OCI-LY7 (cell line): ENCODE measurements around the gene SOX5. TPM values are rescaled to one million over a fixed set of nuclear protein-coding genes. Genes with fewer than 3 reads are reported as not detected.
A peak's percentile ranks its signal among the peaks of the same experiment; 100 is the strongest.

ENCODE experiments used
- Bru-seq: library from RNA; stranded (reverse); fragments of 400-500 nt; gene quantifications from one replicate; lab custom pipeline; 2021; lab: Mats Ljungman, UMichigan
- BruChase-seq, 2 experiments: library from RNA; stranded (reverse); fragments of 400-500 nt; gene quantifications; one replicate each; lab custom pipeline; 2021; lab: Mats Ljungman, UMichigan
- BruUV-seq: library from RNA; stranded (reverse); fragments of 400-500 nt; replicated peaks from 2 replicates; lab custom pipeline; 2021; lab: Mats Ljungman, UMichigan
- CTCF ChIA-PET: fragments of 300-600 bp; sonication (Branson Sonifier 250); formaldehyde crosslinking; loops from one replicate; lab custom pipeline; 2022; ENCODE audit warnings: antibody characterized with exemption; ENCODE audit not compliant: unreplicated experiment; lab: Charles Lee
- POLR2A ChIA-PET: fragments of 300-600 bp; sonication (Branson Sonifier 250); formaldehyde crosslinking; loops from one replicate; lab custom pipeline; 2022; ENCODE audit warnings: antibody characterized with exemption; lab: Charles Lee
- DNase-seq: peaks from one replicate; pipeline ENCODE4 v3.0.0-alpha.2; 2015; ENCODE audit warnings: low spot score
- H2AFZ ChIP-seq: fragments of 200-600 bp; sonication (generic), shearing (Covaris generic); 2 replicates; pipeline ENCODE4 v1.6.1; 2014; ENCODE audit warnings: mild to moderate bottlenecking, antibody characterized with exemption, low read length, moderate library complexity
- H3K27ac ChIP-seq: fragments of 200-600 bp; sonication (generic); 2 replicates; pipeline ENCODE4 v1.5.1; 2014; ENCODE audit warnings: mixed run types, low read depth, mild to moderate bottlenecking, moderate library complexity, low read length, inconsistent platforms; ENCODE audit not compliant: poor library complexity, severe bottlenecking
- H3K36me3 ChIP-seq: fragments of 200-600 bp; sonication (generic); 2 replicates; pipeline ENCODE4 v1.6.1; 2014; ENCODE audit warnings: mild to moderate bottlenecking, antibody characterized with exemption, low read length, moderate library complexity, mixed read lengths; ENCODE audit not compliant: insufficient read depth
- H3K4me1 ChIP-seq: fragments of 200-600 bp; sonication (generic); 2 replicates; pipeline ENCODE4 v1.5.1; 2014; ENCODE audit warnings: mild to moderate bottlenecking, low read length; ENCODE audit not compliant: insufficient read depth, poor library complexity, severe bottlenecking
- H3K4me2 ChIP-seq: fragments of 200-600 bp; sonication (generic); 2 replicates; pipeline ENCODE4 v1.6.1; 2014; ENCODE audit warnings: mild to moderate bottlenecking, low read length
- H3K4me3 ChIP-seq: fragments of 200-600 bp; sonication (generic); 2 replicates; pipeline ENCODE4 v1.5.1; 2014; ENCODE audit warnings: mild to moderate bottlenecking, low read depth, low read length; ENCODE audit not compliant: poor library complexity, severe bottlenecking
- H3K79me2 ChIP-seq: fragments of 200-600 bp; sonication (generic); 2 replicates; pipeline ENCODE4 v1.6.1; 2016; ENCODE audit warnings: low read depth, mild to moderate bottlenecking, low read length, moderate library complexity, mixed read lengths; ENCODE audit not compliant: insufficient read depth
- H3K9me2 ChIP-seq: fragments of 200-600 bp; sonication (generic); 2 replicates; pipeline ENCODE4 v1.6.1; 2016; ENCODE audit warnings: mild to moderate bottlenecking, low read length, mixed read lengths; ENCODE audit not compliant: insufficient read depth
- H3K9me3 ChIP-seq: fragments of 200-600 bp; sonication (generic); 2 replicates; pipeline ENCODE4 v1.6.1; 2014; ENCODE audit warnings: mild to moderate bottlenecking, mixed run types, low read length, mixed read lengths
- H4K20me1 ChIP-seq: fragments of 200-600 bp; sonication (generic); 2 replicates; pipeline ENCODE4 v1.6.1; 2014; ENCODE audit warnings: mild to moderate bottlenecking, antibody characterized with exemption, low read length, moderate library complexity, mixed read lengths; ENCODE audit not compliant: insufficient read depth
- CTCF ChIP-seq: fragments of 200-600 bp; sonication (generic); conservative IDR thresholded peaks from 2 replicates; pipeline ENCODE4 v1.5.1; 2014; ENCODE audit warnings: mild to moderate bottlenecking, antibody characterized with exemption, low read length, moderate library complexity, mixed read lengths
- EZH2phosphoT487 ChIP-seq: fragments of 200-600 bp; sonication (generic); IDR thresholded peaks from 2 replicates; pipeline ENCODE4 v1.6.1; 2018; ENCODE audit warnings: low read depth, borderline replicate concordance, mild to moderate bottlenecking, mixed run types, antibody characterized with exemption, low read length, moderate library complexity, mixed read lengths
- intact Hi-C: fragments of 100-400 bp; cut with micrococcal nuclease; formaldehyde crosslinking; loops from one replicate; pipeline ENCODE4 v1.10.0; 2022; ENCODE audit not compliant: unreplicated experiment
- long read RNA-seq: library from polyadenylated mRNA; stranded (forward); transcript quantifications from one replicate; pipeline ENCODE4 v2.0.0, GENCODE V29; 2022
- total RNA-seq, 2 experiments: library from RNA; depleted of rRNA in 1 of 2; stranded (reverse); fragments of >200 nt in 1 of 2; shearing (Covaris generic) in 1 of 2; gene quantifications; 2 replicates each; pipeline ENCODE4 v1.2.3, GENCODE V29; 2014 to 2022

SOX5 gene
- total RNA-seq (2014; rRNA removed; shearing (Covaris generic)): 0.16 TPM in 1 of 2 replicates, not detected in the other
- total RNA-seq (2022): not detected in 2 replicates
- not detected for Bru-seq, nascent RNA
- percentile 0 among the genes with signal in this experiment for BruChase-seq, experiment 1, labeled RNA remaining after a 6-hour chase
- BruChase-seq, experiment 2, labeled RNA remaining after a 2-hour chase: percentile 0 among the genes with signal in this experiment
- long read RNA-seq: 0 reads

DNA sequence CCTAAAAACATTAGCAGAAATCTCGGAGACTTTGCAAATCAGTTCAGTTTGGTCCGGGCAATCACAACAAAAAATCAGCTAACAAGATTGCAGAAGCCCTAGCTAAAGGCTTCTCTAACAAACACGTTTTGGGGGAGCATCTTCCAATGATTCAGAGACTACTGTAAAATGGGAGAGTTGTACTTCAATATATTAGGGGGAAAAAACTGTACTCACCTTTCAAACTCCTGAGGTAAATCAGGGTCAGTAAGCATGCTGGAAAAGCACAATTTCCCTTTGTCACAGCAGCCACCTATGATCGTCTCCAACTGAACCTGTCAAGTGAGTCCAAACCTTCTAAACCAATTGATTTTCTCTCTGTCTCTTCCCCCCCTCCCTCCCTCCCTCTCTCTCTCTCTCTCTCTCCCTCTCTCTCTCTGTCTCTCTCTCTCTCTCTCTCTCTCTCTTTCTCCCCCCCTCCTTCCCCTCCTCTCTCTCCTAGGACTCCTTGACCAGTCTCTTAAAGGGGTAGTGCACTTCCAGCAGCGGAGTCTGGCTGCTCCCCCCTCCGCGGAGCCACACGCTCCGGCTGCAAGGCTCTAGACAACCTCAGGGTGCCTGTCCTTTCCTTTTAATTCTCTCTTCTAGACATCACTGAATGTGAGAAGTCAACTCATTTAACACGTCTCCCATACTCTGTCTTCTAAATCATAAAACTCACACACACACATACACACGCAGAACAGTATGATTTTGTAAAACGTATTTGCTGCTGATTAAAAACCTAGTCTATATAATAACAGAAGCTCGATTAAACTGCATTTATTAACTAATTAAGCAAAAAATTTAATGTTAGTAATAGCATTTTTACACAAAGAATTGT, at the start of gene SOX5:
SOX5 (minus strand) TSS at position 323 of the 862 bp plus-strand sequence; CDS start at position 254, 69 bp downstream.
- ChIA-PET CTCF (no interaction called here), POLR2A (no interaction called here)
- no peaks in the 10 kb centered on the region for H3K9me3 ChIP-seq
- intact Hi-C loops: no loop called here
- no peak within 1 kb of the TSS for H2AFZ ChIP-seq
- no peak within 1 kb of the TSS for H3K4me2 ChIP-seq
- H3K4me3 ChIP-seq: no peak within 1 kb of the TSS
- no peak within 1 kb of the TSS for H3K27ac ChIP-seq
- DNase-seq: no peak
- H3K4me1 ChIP-seq: no peaks in the 10 kb centered on the region
- no peaks in the 10 kb centered on the region for H4K20me1 ChIP-seq
- H3K79me2 ChIP-seq: no peaks in the 10 kb centered on the region
- no peaks in the 10 kb centered on the region for H3K9me2 ChIP-seq
- H3K36me3 ChIP-seq: no peaks in the 10 kb centered on the region
- no TSS peak for BruUV-seq
- TF ChIP-seq EZH2phosphoT487 (no peak), CTCF (no peak)

- no TSS peak for BruUV-seq
- Histone ChIP-seq H2AFZ (no peak overlapping the region), H3K9me3 (no peaks in the 10 kb centered on the region), H3K4me1 (no peaks in the 10 kb centered on the region), H4K20me1 (no peaks in the 10 kb centered on the region), H3K9me2 (no peaks in the 10 kb centered on the region), H3K27ac (no peak overlapping the region), H3K79me2 (no peaks in the 10 kb centered on the region), H3K4me2 (no peak overlapping the region), H3K36me3 (no peaks in the 10 kb centered on the region), H3K4me3 (no peak overlapping the region)
- DNase-seq: no peak
- intact Hi-C loops: no loop called here
- ChIA-PET POLR2A (no interaction called here), CTCF (no interaction called here)
- TF ChIP-seq CTCF (no peak), EZH2phosphoT487 (no peak)
Measured at GRCh38 chr12:23987046-23987445, 37.6 kb upstream of the SOX5 start.

DNA sequence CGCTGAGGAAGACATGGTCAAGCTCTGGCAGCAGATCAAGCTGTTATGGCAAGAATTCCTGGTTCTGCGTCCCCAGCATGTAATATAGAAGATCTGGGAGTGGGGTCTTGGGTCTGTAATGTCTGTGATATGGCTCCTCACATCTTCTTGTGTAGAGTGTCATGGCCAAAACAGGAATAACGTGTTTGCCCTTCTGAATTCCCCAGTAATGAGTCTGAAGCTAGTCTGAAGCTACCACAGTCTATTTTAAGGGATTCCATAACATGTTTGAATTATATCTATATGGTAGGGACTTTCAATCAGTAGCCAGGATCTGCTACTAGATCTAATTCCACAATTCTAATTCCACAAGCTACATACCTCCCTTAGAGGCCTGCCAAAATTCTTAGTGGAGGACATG, 31.4 kb upstream of the SOX5 start:
- Histone ChIP-seq H3K4me1 (no peaks in the 10 kb centered on the region), H3K9me2 (no peaks in the 10 kb centered on the region), H4K20me1 (no peaks in the 10 kb centered on the region), H3K9me3 (no peaks in the 10 kb centered on the region), H3K4me3 (no peak overlapping the region), H3K79me2 (no peaks in the 10 kb centered on the region), H3K4me2 (no peak overlapping the region), H2AFZ (no peak overlapping the region), H3K36me3 (no peaks in the 10 kb centered on the region), H3K27ac (no peak overlapping the region)
- ChIA-PET CTCF (no interaction called here), POLR2A (no interaction called here)
- no TSS peak for BruUV-seq
- intact Hi-C loops: no loop called here
- DNase-seq: no peak
- TF ChIP-seq CTCF (no peak), EZH2phosphoT487 (no peak)
